Measurements from ENCODE around the gene ALDH5A1.

- TF ChIP-seq POLR2A (IDR thresholded peaks at IDR 0.05) (no peak), CTCF (IDR thresholded peaks at IDR 0.05) (no peak)
Observed at GRCh38 chr6:24571361-24571760, 76.6 kb downstream of the ALDH5A1 start.

All from tibial nerve (tissue), 3 donors.